Sigmoid colon (tissue), 4 donors: ENCODE results near the gene SIGLEC5.

Experiments used
- CTCF ChIP-seq, 4 experiments: fragments of 450-650 bp in 3 of 4; fragments of 200-600 bp in 1 of 4; IDR thresholded peaks; one replicate each; pipeline ENCODE4 v1.5.1; 2016 to 2019; ENCODE audit warnings: antibody characterized with exemption in 4 of 4, mild to moderate bottlenecking in 3 of 4, moderate library complexity in 2 of 4
- POLR2A ChIP-seq, 2 donors: fragments of 450-650 bp; IDR thresholded peaks; one replicate each; pipeline ENCODE4 v1.6.1; 2016; ENCODE audit warnings: antibody characterized with exemption in 2 of 2, mild to moderate bottlenecking in 2 of 2, moderate library complexity in 2 of 2
- POLR2AphosphoS5 ChIP-seq, 4 donors: sonication (generic); formaldehyde crosslinking; IDR thresholded peaks; one replicate each; pipeline ENCODE4 v1.6.1; 2017; ENCODE audit warnings: antibody characterized with exemption in 4 of 4

- TF ChIP-seq CTCF (IDR thresholded peaks at IDR 0.05) (no peak), POLR2AphosphoS5 (IDR thresholded peaks at IDR 0.05) (no peak), POLR2A (IDR thresholded peaks at IDR 0.05) (no peak)
Observed at GRCh38 chr19:51565583-51565982, 64.6 kb downstream of the SIGLEC5 start.
